HG03558 (cell line): ENCODE results near the gene AREL1.

Experiments used
- ATAC-seq: cut with Tn5 transposase; IDR thresholded peaks from one replicate; pipeline ENCODE4 v1.9.1; 2021; ENCODE audit warnings: moderate number of reproducible peaks; ENCODE audit not compliant: unreplicated experiment; ENCODE audit errors: extremely low read depth

Gene AREL1

GRCh38 chr14:74614508-74615495, 98.1 kb downstream of the AREL1 start:
- ATAC-seq = no peak

GRCh38 chr14:74613211-74613914, 99.5 kb downstream of the AREL1 start:
- ATAC-seq = no peak

- no peak for ATAC-seq
Measured at GRCh38 chr14:74612350-74613021, 100.4 kb downstream of the AREL1 start.

- ATAC-seq = no peak
Measured at GRCh38 chr14:74611650-74612349, 101.1 kb downstream of the AREL1 start, which contains the start of gene LTBP2. LTBP2 (minus strand) TSS chr14:74612237; CDS start chr14:74611944, 293 bp downstream.
